Stimulated activated CD8-positive, alpha-beta memory T cell treated with anti-CD3 and anti-CD28 coated beads, Interleukin-7, amount 100 ng/mL, for 24 hours (primary cell): ENCODE measurements around the gene ZIC5.

Experiments
- DNase-seq: peaks from one replicate; pipeline ENCODE4 v3.0.0-alpha.2; 2020; ENCODE audit warnings: low read depth

The ZIC5 gene

GRCh38 chr13:99930925-99931324, 40.6 kb downstream of the ZIC5 start:
- DNase-seq: no peak

- no peak for DNase-seq
Observed at GRCh38 chr13:99929866-99930265, 41.7 kb downstream of the ZIC5 start.

DNA sequence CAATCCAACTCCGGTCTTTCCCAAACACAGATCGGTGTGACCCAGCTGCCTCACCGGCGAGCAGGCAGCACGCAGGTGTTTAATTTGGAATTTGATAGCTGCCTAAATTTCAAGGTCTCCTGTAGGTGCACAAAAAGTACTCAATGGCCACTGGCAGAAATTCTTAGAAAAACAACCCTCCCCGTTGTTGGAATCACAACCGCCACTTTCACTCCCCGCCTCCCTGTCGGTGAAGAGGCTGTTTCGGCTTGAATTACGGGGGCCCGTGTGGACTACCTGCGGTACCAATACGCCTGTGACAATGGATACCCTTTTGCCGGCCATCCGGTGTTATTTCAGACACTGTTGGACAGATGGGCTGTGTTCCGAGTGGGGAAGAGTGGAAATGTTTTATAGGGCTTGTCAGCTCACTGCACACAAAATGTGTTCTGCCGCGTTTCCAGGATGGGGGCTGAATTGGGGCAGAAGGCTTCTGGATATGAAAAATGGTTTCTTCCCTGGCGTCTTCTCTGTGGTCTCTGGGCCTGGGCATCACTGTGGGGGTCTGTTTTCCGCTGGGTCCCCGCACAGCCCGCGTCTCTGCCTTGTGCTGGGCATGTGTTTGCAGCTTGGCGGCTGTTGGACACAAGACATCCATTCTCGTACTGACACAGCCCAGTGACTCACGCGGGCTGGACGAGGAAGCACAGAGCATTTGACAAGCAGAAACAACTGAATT, 45.4 kb downstream of the ZIC5 start:
- DNase-seq: no peak

DNA sequence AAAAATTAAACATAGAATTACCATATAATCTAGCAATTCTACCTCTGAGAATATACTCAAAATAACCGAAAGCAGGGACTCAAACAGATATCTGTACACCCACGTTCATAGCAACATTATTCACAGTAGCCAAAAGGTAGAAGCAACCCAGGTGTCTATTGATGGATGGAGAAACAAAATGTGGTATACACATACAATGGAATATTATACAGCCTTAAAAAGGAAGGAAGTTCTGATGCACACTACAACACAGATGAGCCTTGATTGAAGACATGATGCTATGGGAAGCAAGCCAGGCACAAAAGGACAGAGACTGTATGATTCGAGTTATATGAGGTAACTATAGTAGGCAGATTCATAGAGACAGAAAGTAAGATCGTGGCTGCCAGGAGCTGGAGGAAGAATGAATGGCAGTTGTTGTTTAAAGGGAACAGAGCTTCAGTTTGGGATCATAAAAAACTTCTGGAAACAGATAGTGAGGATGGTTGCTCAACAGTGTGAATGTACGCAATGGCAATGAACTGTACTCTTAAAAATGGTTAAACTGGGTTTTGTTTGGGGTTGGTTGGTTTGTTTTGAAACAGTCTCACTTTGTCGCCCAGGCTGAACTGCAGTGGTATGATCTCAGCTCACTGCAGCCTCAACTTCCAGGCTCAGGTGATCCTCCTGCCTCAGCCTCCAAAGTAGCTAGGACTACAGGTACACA, 47.5 kb downstream of the ZIC5 start:
- DNase-seq: no peak

- no peak for DNase-seq
Observed at GRCh38 chr13:99922631-99923404, 48.7 kb downstream of the ZIC5 start.

DNA sequence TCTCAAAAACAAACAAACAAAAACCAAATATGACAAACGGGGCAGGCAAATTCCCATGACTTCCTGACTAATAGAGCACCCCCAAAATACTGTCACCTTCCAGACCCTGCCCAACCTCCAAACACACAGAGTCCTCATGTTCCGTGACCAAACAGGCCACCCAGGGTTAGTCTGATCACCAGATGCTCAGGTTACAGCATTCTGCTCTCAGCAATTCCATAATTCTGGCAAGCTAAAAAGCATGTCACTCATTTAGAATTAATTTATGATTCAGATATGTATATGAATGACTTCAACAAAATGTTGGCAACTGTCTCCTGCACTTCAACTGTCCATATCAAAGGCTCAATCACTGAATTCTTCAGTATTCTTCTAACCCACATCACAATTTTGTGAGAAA, 52.4 kb downstream of the ZIC5 start:
- no peak for DNase-seq

DNA sequence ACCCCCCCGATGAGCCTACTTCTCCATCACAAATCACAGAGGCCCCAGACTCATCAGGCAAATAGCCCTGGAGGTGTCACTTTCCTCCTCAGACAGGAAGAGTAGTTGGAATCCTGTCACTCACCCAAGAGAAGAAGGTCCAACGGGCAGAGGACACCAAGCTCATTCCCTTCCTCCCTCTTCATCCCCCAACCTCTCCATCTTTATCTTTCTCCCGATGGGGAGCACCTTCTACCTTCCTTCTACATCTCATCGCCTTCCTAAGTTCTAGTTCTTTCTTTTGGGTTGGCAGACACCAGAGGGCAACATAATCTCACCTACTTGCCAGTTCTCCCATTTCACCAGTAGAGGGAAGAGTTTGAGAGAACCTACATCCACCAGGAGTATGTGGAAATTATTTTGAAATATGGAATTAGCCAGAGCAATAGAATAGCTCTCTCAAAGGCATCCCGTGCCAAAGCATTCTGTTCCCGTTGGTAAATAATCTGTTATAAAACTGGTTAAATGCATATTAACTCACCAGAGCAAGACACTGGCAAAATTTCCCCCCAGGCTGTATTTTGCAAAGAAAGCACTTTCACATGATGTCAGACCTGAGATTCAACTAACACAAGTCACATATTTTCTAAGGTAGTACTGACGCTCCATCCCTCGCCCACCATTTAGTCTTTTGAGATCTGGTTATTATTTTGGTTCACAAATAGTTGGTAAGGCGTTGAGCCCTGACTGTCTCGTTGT, 55.0 kb downstream of the ZIC5 start:
- DNase-seq: no peak

GRCh38 chr13:99913167-99913566, 58.4 kb downstream of the ZIC5 start:
- DNase-seq: no peak
